CMK (cell line): ENCODE data around the gene P2RX4.
A peak's percentile ranks its signal among the peaks of the same experiment; 100 is the strongest.
"Not testable (repeated sequence)": the region's sequence is repeated elsewhere in the genome, so short reads cannot be mapped to it uniquely, and the experiment has no call there.

Experiments used
- DNase-seq: peaks from one replicate; pipeline ENCODE4 v3.0.0-alpha.2; 2010; ENCODE audit warnings: low read depth

Gene P2RX4

GRCh38 chr12:121278169-121279070 is 68.5 kb downstream of the P2RX4 start:
- peak; percentile 82 for DNase-seq

GRCh38 chr12:121279071-121279375 is 69.1 kb downstream of the P2RX4 start:
- DNase-seq = no peak

GRCh38 chr12:121279507-121279915 is 69.6 kb downstream of the P2RX4 start:
- no peak for DNase-seq

- not testable (repeated sequence) for DNase-seq
Observed at GRCh38 chr12:121280531-121280930, 70.6 kb downstream of the P2RX4 start.

- not testable (repeated sequence) for DNase-seq
Observed at GRCh38 chr12:121281116-121281515, 71.2 kb downstream of the P2RX4 start.

- DNase-seq = no peak
Observed at GRCh38 chr12:121282072-121282742, 72.3 kb downstream of the P2RX4 start.

- DNase-seq = not testable (repeated sequence)
Observed at GRCh38 chr12:121282910-121283309, 73.0 kb downstream of the P2RX4 start.

- no peak for DNase-seq
Observed at GRCh38 chr12:121283388-121283787, 73.5 kb downstream of the P2RX4 start.
